HAP-1 (cell line): ENCODE measurements around the gene AMBP.

Source experiments
- DNase-seq, 2 experiments: peaks; one replicate each; pipeline ENCODE4 v3.0.0-alpha.2; 2016 to 2020; ENCODE audit warnings: low spot score in 2 of 2
- H3K27me3 ChIP-seq: fragments of 250-450 bp; sonication (Bioruptor Pico); 2 replicates; pipeline ENCODE4 v1.5.1; 2020; ENCODE audit warnings: low read depth, mild to moderate bottlenecking, moderate library complexity
- H3K36me3 ChIP-seq: fragments of 250-450 bp; sonication (Bioruptor Pico); replicated peaks from 2 replicates; pipeline ENCODE4 v1.5.1; 2020; ENCODE audit warnings: mild to moderate bottlenecking
- H3K4me1 ChIP-seq: fragments of 250-450 bp; sonication (Bioruptor Pico); 2 replicates; pipeline ENCODE4 v1.5.1; 2020; ENCODE audit warnings: mild to moderate bottlenecking
- H3K4me3 ChIP-seq: fragments of 250-450 bp; sonication (Bioruptor Pico); 2 replicates; pipeline ENCODE4 v1.5.1; 2020; ENCODE audit warnings: mild to moderate bottlenecking, moderate library complexity
- H3K9me3 ChIP-seq: fragments of 250-450 bp; sonication (Bioruptor Pico); 2 replicates; pipeline ENCODE4 v1.5.1; 2020; ENCODE audit warnings: mild to moderate bottlenecking, moderate library complexity
- in situ Hi-C: fragments of 300-500 bp; cut with MboI; formaldehyde crosslinking; loops from 3 replicates; pipeline ENCODE4 v1.14.3; 2020; ENCODE audit warnings: low sequenced_read_pairs, inconsistent platforms, mixed read lengths

Gene AMBP

DNA sequence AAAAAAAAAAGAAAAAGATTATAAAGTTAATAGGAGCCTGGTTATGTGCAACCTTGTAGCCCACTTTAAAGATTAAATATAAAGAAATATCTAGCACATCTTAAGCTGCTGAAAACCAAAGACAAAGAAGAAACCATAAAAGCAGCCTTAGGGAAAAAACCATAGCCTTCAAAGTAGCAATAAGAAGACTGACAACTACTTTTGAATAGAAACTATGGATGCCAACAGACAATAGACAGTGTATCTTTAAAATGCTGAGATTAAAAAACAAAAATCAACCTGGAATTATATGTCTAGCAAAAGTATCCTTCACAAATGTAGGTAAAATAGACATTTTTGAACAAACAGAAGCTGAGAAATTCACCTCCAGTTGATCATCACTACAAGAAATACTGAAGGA is 24.4 kb upstream of the AMBP start:
- H3K36me3 ChIP-seq = no peaks in the 10 kb centered on the region
- peaks cover 24% of the 10 kb centered on the region for H3K27me3 ChIP-seq
- H3K4me1 ChIP-seq = peaks cover 3% of the 10 kb centered on the region; the same call in 1 of the 2 replicates
- in situ Hi-C loops = loop anchor here (10.0 kb wide), 1 partner anchor 62 kb away; no protein-coding TSS in a partner anchor
- 0 out of 2 replicates have a peak, but pooled peaks cover 4% of the 10 kb centered on the region for H3K9me3 ChIP-seq
- no peak for DNase-seq
- no peak overlapping the region for H3K4me3 ChIP-seq

DNA sequence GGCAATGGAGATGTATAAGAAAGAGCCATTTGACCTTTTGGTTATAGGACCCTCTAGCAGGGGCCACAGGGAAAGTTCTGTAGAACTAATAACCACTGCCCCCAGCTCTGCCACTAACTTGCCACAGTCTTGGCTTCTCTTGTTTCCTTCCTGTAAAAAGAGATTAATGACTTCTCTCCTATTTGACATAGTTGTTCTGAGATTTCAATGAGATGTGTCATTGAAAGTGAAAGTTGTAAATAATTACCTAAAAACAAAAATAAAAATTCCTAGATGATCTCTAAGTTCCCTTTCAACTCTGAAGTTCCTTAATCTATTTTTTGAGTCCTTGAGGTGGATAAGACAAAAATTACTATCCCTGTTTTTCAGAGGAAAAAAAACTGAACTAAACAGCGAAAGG is 22.4 kb upstream of the AMBP start:
- Histone ChIP-seq H3K4me1 (peaks cover 3% of the 10 kb centered on the region; the same call in 1 of the 2 replicates), H3K4me3 (no peak overlapping the region), H3K27me3 (peaks cover 19% of the 10 kb centered on the region), H3K36me3 (no peaks in the 10 kb centered on the region), H3K9me3 (0 out of 2 replicates have a peak, but pooled peaks cover 4% of the 10 kb centered on the region)
- in situ Hi-C loops = loop anchor here (10.0 kb wide), 1 partner anchor 64 kb away; no protein-coding TSS in a partner anchor
- no peak for DNase-seq

DNA sequence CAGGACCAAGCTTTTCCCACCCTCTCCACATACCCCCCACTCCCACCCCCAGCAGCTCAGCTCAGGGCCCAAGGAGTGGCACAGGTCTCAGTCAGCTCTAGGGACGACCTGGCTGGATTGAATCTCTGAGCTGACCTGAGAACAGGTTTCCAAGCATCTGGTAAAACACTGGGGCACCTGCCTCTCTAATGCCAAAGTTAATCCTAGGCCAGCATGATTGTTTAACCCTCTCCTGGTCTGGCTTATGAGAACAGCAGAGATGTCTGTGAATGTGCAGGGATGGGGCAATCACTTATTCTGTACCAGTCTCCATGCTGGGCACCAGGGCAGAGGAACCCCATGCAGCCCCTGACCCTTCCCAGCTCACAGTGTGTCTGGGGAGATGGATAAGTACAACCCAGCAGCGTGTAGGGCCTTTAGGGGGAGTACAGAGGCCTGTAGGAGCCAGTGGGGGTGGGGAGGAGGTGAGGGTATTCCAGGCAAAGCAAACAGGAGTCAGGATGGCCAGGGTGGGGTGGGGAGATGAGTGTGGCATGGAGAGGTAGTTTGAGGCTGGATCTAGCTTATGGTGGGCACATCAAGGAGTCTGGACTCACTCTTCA is 21.7 kb upstream of the AMBP start:
- Histone ChIP-seq H3K27me3 (peaks cover 12% of the 10 kb centered on the region), H3K4me3 (no peak overlapping the region), H3K9me3 (0 out of 2 replicates have a peak, but pooled peaks cover 4% of the 10 kb centered on the region), H3K36me3 (no peaks in the 10 kb centered on the region), H3K4me1 (peaks cover 3% of the 10 kb centered on the region; the same call in 1 of the 2 replicates)
- DNase-seq = no peak
- in situ Hi-C loops = loop anchor here (10.0 kb wide), 2 partner anchors 65 to 185 kb away; no protein-coding TSS in a partner anchor

DNA sequence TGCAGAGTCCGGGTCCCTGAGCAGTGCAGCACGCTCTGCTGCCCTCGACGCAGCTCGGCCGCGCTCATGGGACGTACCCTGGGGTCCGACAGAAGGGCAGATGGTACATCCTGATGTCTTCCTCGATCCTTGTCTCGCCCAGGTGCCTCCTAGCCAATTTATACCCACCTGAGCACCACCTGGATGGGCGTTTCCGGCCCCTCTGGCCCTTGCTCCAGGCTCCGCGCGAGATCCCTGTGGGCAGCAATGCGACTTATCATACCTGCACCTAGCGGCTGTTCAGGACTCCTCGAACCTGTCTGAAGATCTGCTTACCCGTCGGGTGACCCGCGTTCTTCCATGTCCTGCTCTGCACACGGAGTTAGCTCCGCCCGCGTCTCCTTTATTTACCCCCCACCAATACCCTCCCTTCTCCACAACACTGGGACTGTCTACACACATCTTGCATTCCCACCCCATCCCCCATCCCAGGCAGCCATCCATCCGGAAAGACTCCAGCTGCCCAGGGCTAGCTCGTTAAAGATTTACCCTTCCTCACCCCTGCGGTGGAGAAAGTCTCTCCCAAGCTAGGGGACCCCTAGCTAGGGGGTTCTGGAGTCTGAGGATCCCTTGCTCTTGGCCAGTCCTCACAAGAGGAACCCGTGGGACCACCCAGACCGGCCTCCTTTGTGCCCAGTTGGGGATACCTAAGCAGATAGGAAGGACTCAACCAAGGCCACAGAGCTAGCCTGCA is 21.0 kb upstream of the AMBP start, which contains the start of gene KIF12:
TSS of gene KIF12 (minus strand) at position 357 of the 733 bp plus-strand sequence. CDS start at position 341, 16 bp downstream.
- no peaks in the 10 kb centered on the region for H3K36me3 ChIP-seq
- peaks cover 3% of the 10 kb centered on the region; the same call in 1 of the 2 replicates for H3K4me1 ChIP-seq
- peaks cover 7% of the 10 kb centered on the region for H3K27me3 ChIP-seq
- peak within 1 kb of the TSS; percentile 36 for H3K4me3 ChIP-seq
- DNase-seq = no peak
- H3K9me3 ChIP-seq = 0 out of 2 replicates have a peak, but pooled peaks cover 4% of the 10 kb centered on the region
- in situ Hi-C loops = loop anchor here (10.0 kb wide), 1 partner anchor 186 kb away; no protein-coding TSS in a partner anchor

DNA sequence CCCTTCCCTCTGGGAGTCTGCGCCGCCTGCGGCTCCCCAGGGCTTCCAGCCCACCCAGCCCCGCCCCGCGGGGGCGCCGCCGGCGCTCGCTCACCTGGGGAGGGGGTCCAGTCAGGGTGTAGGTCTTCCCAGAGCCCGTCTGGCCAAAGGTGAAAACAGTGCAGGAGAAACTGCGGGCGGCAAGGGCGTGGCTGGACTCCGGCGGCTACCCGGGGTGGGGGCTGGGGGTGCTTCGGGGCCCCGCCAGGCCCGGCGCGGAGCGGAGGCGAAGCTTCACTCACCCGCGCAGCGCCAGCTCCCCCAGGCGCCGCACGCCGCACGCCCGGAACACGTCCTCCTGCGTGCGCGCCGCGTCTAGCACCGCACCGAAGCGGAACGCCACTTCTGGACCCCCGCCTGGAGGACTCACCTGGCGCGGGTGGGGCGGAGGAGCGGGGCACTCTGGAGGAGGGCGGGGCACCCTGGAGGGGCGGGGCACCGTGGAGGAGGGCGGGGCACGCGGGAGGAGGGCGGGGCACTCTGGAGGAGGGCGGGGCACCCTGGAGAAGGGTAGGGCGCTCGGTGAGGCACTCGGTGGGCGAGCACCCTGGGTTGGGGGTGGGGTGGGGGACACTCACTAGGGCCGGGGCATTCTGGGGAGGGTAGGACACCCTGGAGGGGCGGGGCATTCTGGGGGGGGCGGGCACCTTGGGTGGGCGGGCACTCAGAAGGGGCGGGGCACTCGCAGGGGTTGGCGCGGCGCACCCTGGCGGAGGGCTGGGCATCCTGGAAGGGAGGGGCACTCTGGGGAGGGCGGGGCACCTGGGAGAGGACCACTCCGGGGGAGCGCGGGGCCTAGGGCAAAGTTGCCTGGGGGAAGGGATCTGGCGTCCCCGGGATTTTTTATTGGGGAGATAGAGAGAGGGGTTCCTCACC is 20.2 kb upstream of the AMBP start:
- Histone ChIP-seq H3K27me3 (0 out of 2 replicates have a peak, but pooled peaks cover 2% of the 10 kb centered on the region), H3K36me3 (no peaks in the 10 kb centered on the region), H3K4me1 (peaks cover 3% of the 10 kb centered on the region; the same call in 1 of the 2 replicates), H3K9me3 (0 out of 2 replicates have a peak, but pooled peaks cover 4% of the 10 kb centered on the region), H3K4me3 (peak overlapping the region; percentile 36)
- peak; percentile 48 to 90 for DNase-seq
- in situ Hi-C loops = loop anchor here (10.0 kb wide), 1 partner anchor 187 kb away; no protein-coding TSS in a partner anchor

DNA sequence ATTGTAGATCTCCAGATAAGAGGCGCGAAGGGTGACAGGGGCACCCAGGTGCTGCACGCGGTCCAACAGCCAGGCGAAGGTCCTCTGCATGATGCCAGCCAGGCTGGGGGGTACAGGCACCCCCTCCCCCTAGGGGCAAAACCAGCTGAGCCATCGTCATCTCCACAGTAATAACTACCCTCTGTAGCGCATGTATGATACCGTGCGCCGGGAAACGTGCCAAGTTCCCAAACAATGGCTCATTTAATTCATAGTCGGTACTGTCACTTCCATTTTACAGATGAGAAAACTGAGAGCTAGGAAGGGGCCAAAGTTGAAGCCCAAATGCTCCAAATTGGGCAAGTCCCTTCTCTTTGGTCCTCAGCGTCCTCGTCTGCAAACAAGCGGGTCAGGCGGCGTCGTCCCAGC is 19.5 kb upstream of the AMBP start:
- Histone ChIP-seq H3K9me3 (0 out of 2 replicates have a peak, but pooled peaks cover 2% of the 10 kb centered on the region), H3K36me3 (no peaks in the 10 kb centered on the region), H3K27me3 (no peaks in the 10 kb centered on the region), H3K4me1 (peaks cover 3% of the 10 kb centered on the region; the same call in 1 of the 2 replicates), H3K4me3 (peak overlapping the region; percentile 36)
- in situ Hi-C loops = loop anchor here (10.0 kb wide), 1 partner anchor 187 kb away; no protein-coding TSS in a partner anchor
- peak in 1 of 2 experiments; percentile 27 for DNase-seq

DNA sequence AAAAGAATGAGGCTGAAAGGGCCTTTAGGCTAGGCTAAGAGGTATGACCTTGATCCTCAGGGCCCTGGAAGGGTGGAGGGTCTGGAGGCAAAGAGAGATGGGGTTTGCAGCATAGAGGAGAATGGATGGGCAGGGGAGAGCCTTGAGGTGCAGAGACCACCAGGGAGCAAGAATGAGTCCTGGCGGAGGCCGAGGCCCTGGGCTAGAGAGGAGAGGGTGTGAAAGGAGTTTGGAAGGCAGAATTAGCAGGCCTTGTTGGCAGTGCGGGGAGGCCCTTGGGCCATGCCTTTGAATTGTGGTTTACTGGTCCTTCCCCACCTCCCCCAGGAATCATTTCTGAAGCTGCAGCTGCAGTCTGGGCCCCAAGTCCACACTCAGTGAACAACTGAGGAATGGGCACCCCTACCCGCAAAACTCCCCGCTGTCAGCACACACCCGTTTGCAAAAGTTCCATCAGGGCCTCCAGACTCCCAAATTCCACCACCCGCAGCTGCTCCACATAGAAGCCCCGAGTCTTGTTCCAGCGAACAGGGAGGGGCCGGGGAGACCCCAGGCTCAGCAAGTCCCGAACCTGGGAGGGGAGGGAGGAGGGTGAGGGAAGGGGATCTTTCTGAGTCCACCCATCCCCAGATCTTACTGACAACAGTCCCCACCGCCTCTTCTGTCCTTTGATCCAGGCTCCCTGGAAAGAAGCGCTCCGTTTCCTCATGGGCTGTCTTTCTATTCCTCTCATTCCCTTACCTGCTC is 18.9 kb upstream of the AMBP start:
- no peak overlapping the region for H3K4me3 ChIP-seq
- DNase-seq = no peak
- H3K4me1 ChIP-seq = peaks cover 3% of the 10 kb centered on the region; the same call in 1 of the 2 replicates

DNA sequence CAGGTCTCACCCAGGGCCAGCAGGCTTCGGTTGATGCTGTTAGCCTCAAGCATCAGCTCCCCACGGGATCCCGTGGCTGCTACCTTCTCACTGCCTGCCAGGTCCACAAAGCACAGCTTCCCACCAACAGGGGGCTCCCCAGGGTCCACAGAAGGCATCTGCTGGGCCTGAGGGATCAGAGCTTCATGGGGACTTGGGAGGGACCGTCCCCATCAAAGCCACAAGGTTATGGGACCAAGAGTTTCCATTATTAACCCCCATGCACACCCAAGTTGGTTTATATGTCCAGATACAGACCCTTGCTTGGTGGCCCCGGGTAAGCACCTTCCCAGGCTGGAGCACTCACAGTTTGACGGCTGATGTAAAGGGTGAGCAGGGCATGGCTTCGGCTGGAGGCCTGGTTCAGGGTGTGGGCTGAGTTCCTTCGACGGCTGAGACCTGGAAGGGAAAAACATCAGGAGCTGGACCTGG is 18.0 kb upstream of the AMBP start:
- Histone ChIP-seq H3K27me3 (no peaks in the 10 kb centered on the region), H3K36me3 (no peaks in the 10 kb centered on the region), H3K4me1 (peaks cover 3% of the 10 kb centered on the region; the same call in 1 of the 2 replicates), H3K9me3 (no peaks in the 10 kb centered on the region), H3K4me3 (no peak overlapping the region)
- in situ Hi-C loops = loop anchor here (10.0 kb wide), 1 partner anchor 189 kb away; no protein-coding TSS in a partner anchor
- DNase-seq = peak in 1 of 2 experiments; percentile 56

More for the DNA sequence above, 18.9 kb upstream of the AMBP start:
- Histone ChIP-seq H3K36me3 (no peaks in the 10 kb centered on the region), H3K9me3 (no peaks in the 10 kb centered on the region), H3K27me3 (no peaks in the 10 kb centered on the region)
- in situ Hi-C loops = loop anchor here (10.0 kb wide), 1 partner anchor 188 kb away; no protein-coding TSS in a partner anchor

DNA sequence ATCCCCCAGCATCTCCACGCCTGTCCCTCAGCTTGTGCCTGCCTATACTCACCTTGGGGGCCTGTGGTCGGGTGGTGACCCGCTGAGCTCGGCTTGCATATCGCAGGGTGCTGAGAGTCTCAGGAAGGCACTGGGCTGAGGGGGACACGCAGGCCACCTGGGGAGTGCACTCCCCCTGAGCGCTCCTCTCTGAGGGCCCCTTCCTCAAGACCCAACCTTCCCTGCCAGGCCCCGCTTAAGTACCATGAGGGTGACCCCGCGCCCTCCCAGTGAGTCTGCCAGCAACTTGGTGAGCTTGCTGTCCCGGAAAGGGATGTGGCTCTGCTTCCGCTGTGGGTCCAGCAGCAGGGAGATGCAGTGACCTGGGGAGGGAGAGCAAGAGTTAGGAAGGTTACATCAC is 16.9 kb upstream of the AMBP start:
- DNase-seq = no peak
- H3K27me3 ChIP-seq = no peaks in the 10 kb centered on the region
- no peaks in the 10 kb centered on the region for H3K36me3 ChIP-seq
- no peaks in the 10 kb centered on the region for H3K9me3 ChIP-seq
- peaks cover 3% of the 10 kb centered on the region; the same call in 1 of the 2 replicates for H3K4me1 ChIP-seq
- in situ Hi-C loops = loop anchor here (10.0 kb wide), 1 partner anchor 190 kb away; no protein-coding TSS in a partner anchor
- no peak overlapping the region for H3K4me3 ChIP-seq

DNA sequence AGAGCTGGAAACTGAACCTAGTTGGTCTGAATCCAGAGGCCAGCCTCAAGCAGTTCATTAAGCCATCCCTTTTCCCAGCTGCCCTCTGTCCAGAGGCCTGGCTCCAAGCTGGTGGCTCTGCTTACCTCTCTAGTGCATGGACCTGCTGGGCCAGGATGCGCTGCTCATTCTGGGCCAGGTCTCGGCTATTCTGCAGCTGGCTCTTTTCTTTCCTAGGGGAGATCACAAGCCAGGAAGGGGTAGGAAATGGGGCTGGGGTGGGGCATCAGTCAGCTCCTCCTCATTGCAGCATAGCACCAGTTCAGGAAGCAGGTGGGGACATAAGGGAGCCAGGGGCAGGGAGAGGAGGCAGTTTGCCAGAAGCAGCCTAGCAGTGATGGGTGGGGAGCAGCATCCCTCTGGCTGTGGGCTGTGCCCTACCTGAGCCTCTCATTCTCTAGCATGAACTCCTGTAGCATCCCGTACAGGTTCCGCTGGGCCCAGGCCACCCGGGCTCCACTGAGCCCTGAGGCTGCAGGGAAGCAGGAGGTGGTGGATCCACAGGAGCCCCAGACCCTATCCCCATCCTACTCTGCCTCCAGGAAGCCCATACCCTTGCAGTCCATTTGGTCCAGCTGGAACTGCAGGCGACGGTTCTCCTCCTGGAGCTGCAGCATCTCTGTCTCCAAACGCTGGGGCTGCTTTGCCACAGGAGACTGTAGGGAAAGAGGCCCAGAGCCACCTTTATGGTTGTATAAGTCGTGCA is 15.8 kb upstream of the AMBP start:
- H3K4me1 ChIP-seq = peaks cover 3% of the 10 kb centered on the region; the same call in 1 of the 2 replicates
- no peak overlapping the region for H3K4me3 ChIP-seq
- no peak for DNase-seq
- no peaks in the 10 kb centered on the region for H3K9me3 ChIP-seq
- no peaks in the 10 kb centered on the region for H3K36me3 ChIP-seq
- in situ Hi-C loops = loop anchor here (10.0 kb wide), 1 partner anchor 191 kb away; no protein-coding TSS in a partner anchor
- no peaks in the 10 kb centered on the region for H3K27me3 ChIP-seq

DNA sequence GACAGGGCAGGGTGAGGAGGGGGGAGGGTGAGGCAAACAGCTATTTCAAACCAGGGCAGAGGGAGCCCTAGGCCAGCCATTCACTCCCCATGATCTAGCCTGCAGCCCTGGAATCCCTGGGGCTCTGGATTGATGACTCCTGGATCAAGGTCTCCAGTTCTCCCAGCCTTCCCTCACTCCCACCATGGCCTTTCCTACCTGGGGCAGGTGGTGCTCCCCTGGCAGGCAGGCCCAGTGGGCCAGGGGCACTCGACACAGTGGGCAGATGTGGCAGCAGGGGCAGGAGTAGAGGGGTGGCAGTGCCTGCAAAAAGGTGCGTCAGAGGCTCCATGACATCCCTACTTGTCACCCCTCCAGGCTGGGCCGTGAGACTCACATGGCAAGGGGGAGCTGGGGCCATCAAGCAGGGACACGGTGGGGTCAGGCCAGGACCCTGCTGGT is 15.0 kb upstream of the AMBP start:
- Histone ChIP-seq H3K9me3 (no peaks in the 10 kb centered on the region), H3K4me1 (peaks cover 3% of the 10 kb centered on the region; the same call in 1 of the 2 replicates), H3K4me3 (no peak overlapping the region), H3K27me3 (no peaks in the 10 kb centered on the region), H3K36me3 (no peaks in the 10 kb centered on the region)
- no peak for DNase-seq
- in situ Hi-C loops = loop anchor here (10.0 kb wide), 1 partner anchor 192 kb away; no protein-coding TSS in a partner anchor
